HG03575 (cell line): Measurements from ENCODE around the gene PLA2G10.

Experiments used
- ATAC-seq: cut with Tn5 transposase; IDR thresholded peaks from one replicate; pipeline ENCODE4 v1.9.1; 2021; ENCODE audit not compliant: unreplicated experiment, insufficient number of reproducible peaks, low FRiP score; ENCODE audit errors: extremely low read depth

The PLA2G10 gene

DNA sequence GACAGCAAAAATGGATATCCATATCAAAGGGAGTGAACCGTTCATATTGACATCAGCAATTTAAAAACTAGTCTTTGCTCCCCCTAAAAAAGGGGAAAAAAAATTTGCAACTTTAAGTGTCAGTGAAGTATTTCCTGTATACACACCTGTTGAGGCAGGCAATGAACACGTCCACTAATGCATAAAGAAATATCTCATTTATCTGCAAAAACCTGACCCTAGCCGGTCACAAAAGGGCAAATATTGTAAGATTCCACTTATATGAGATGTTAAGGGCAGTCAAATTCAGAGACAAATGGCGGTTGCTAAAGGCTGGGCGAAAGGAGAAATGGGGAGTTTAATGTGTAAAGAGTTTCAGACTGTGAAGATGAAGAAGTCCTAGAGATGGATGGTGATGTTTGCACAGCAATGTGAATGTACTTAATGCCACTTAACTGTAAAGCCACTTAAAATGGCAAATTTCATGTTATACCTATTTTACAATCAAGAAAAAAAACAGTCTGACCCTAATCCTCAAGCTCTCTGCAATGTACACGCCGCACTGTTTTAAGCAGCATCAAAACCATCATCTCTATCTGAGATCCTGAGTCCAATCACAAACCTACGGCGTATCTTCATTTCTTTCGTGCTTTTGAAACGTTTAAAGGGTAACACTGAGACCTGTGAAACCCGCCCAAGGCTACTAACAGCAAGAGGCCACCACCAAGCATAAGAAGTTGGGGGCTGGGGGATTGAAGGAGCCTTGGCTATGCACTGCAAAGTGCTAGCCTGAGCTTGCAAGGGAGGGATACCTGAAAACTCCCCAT is 65.1 kb downstream of the PLA2G10 start:
- ATAC-seq = no peak

DNA sequence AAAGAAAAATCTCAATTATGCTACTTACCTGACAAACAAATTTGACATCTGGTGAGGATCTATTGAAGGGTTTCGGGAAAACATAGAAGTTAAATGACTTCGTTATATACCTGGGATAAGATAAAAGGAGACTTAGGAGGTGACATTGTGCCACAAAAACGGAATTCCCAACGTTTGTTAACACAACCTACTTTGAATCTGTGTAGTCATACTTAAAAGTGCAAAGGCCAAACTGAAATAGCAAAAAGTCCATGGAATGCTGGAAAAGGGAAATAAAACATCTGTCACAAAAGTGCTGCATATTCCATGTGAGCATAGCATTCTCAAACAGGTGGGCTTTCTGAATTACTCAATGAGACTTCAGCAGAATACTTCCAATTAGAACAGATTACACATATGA is 67.0 kb downstream of the PLA2G10 start:
- no peak for ATAC-seq
